Measurements from ENCODE around the gene ANKRD30A. TPM values are rescaled to one million over a fixed set of nuclear protein-coding genes. Genes with fewer than 3 reads are reported as not detected.

Gene ANKRD30A
- total RNA-seq, 1 donor from 2014 or later = 0.12 TPM

GRCh38 chr10:37220866-37221265, 95.5 kb downstream of the ANKRD30A start:
- no peaks in the 10 kb centered on the region for H3K36me3 ChIP-seq
- no peaks in the 10 kb centered on the region for H3K27me3 ChIP-seq
- no peak overlapping the region for H3K4me3 ChIP-seq
- TF ChIP-seq CTCF (IDR thresholded peaks at IDR 0.05) = no peak
- intact Hi-C loops (cut with DNase I) = no loop called here
- no peaks in the 10 kb centered on the region for H3K4me1 ChIP-seq
- H3K27ac ChIP-seq = no peak overlapping the region
- no peaks in the 10 kb centered on the region for H3K9me3 ChIP-seq
- DNase-seq (no peak), ATAC-seq (no peak)

GRCh38 chr10:37222046-37222445, 96.6 kb downstream of the ANKRD30A start:
- Histone ChIP-seq H3K36me3 (no peaks in the 10 kb centered on the region), H3K27me3 (no peaks in the 10 kb centered on the region), H3K27ac (no peak overlapping the region), H3K4me1 (no peaks in the 10 kb centered on the region), H3K4me3 (no peak overlapping the region), H3K9me3 (no peaks in the 10 kb centered on the region)
- DNase-seq (no peak), ATAC-seq (no peak)
- intact Hi-C loops (cut with DNase I) = no loop called here
- TF ChIP-seq CTCF (IDR thresholded peaks at IDR 0.05) = no peak

- H3K4me1 ChIP-seq = no peaks in the 10 kb centered on the region
- no peak overlapping the region for H3K4me3 ChIP-seq
- no peak for TF ChIP-seq CTCF (IDR thresholded peaks at IDR 0.05)
- no peak overlapping the region for H3K27ac ChIP-seq
- H3K9me3 ChIP-seq = no peaks in the 10 kb centered on the region
- H3K36me3 ChIP-seq = no peaks in the 10 kb centered on the region
- intact Hi-C loops (cut with DNase I) = no loop called here
- no peak for ATAC-seq
- H3K27me3 ChIP-seq = no peaks in the 10 kb centered on the region
- DNase-seq = no peak
Observed at GRCh38 chr10:37225163-37225562, 99.8 kb downstream of the ANKRD30A start.

GRCh38 chr10:37226524-37226923, 101.1 kb downstream of the ANKRD30A start:
- intact Hi-C loops (cut with DNase I) = no loop called here
- no peak for TF ChIP-seq CTCF (IDR thresholded peaks at IDR 0.05)
- H3K36me3 ChIP-seq = no peaks in the 10 kb centered on the region
- no peak overlapping the region for H3K27ac ChIP-seq
- H3K4me1 ChIP-seq = no peaks in the 10 kb centered on the region
- H3K4me3 ChIP-seq = no peak overlapping the region
- no peaks in the 10 kb centered on the region for H3K27me3 ChIP-seq
- no peak for ATAC-seq
- H3K9me3 ChIP-seq = no peaks in the 10 kb centered on the region
- no peak for DNase-seq

- Histone ChIP-seq H3K36me3 (no peaks in the 10 kb centered on the region), H3K4me3 (no peak overlapping the region), H3K9me3 (no peaks in the 10 kb centered on the region), H3K27me3 (no peaks in the 10 kb centered on the region), H3K27ac (no peak overlapping the region), H3K4me1 (no peaks in the 10 kb centered on the region)
- TF ChIP-seq CTCF (IDR thresholded peaks at IDR 0.05) = no peak
- no peak for DNase-seq
- no peak for ATAC-seq
- intact Hi-C loops (cut with DNase I) = no loop called here
Observed at GRCh38 chr10:37234692-37235091, 109.3 kb downstream of the ANKRD30A start.

GRCh38 chr10:37236093-37236492, 110.7 kb downstream of the ANKRD30A start:
- no peak for ATAC-seq
- DNase-seq = no peak
- no peak for TF ChIP-seq CTCF (IDR thresholded peaks at IDR 0.05)
- Histone ChIP-seq H3K4me1 (no peaks in the 10 kb centered on the region), H3K36me3 (no peaks in the 10 kb centered on the region), H3K27ac (no peak overlapping the region), H3K4me3 (no peak overlapping the region), H3K27me3 (no peaks in the 10 kb centered on the region), H3K9me3 (no peaks in the 10 kb centered on the region)
- intact Hi-C loops (cut with DNase I) = no loop called here
